Osteoblast (primary cell): ENCODE measurements around the gene DCT. TPM values are rescaled to one million over a fixed set of nuclear protein-coding genes. Genes with fewer than 3 reads are reported as not detected.
"Not testable (repeated sequence)": the region's sequence is repeated elsewhere in the genome, so short reads cannot be mapped to it uniquely, and the experiment has no call there.

Source experiments
- DNase-seq: peaks from one replicate; pipeline ENCODE4 v3.0.0; 2011; ENCODE audit warnings: low spot score, mixed read lengths; ENCODE audit not compliant: insufficient read length; ENCODE audit errors: missing footprints
- H2AFZ ChIP-seq: 2 replicates; pipeline ENCODE4 v1.6.0; 2011; ENCODE audit warnings: mild to moderate bottlenecking, low read length
- H3K27ac ChIP-seq: 2 replicates; pipeline ENCODE4 v1.5.1; 2011; ENCODE audit warnings: mild to moderate bottlenecking, low read depth, low read length, moderate library complexity
- H3K27me3 ChIP-seq: 2 replicates; pipeline ENCODE4 v1.6.0; 2012; ENCODE audit warnings: mild to moderate bottlenecking, control low read depth, inconsistent platforms, low read length, moderate library complexity; ENCODE audit not compliant: insufficient read depth
- H3K36me3 ChIP-seq: 2 replicates; pipeline ENCODE4 v1.5.1; 2011; ENCODE audit warnings: mild to moderate bottlenecking, low read length, control low read depth, moderate library complexity; ENCODE audit not compliant: insufficient read depth
- H3K4me1 ChIP-seq: 2 replicates; pipeline ENCODE4 v1.5.1; 2011; ENCODE audit warnings: mild to moderate bottlenecking, low read length, control low read depth, moderate library complexity; ENCODE audit not compliant: insufficient read depth
- H3K4me2 ChIP-seq: 2 replicates; pipeline ENCODE4 v1.6.0; 2011; ENCODE audit warnings: mild to moderate bottlenecking, low read length; ENCODE audit not compliant: insufficient read depth
- H3K4me3 ChIP-seq: fragments of 200-600 bp; sonication (generic); 3 replicates; pipeline ENCODE4 v1.5.1; 2012; ENCODE audit warnings: mild to moderate bottlenecking, low read length, inconsistent platforms; ENCODE audit not compliant: insufficient read depth
- H3K79me2 ChIP-seq: 2 replicates; pipeline ENCODE4 v1.6.0; 2012; ENCODE audit warnings: mild to moderate bottlenecking, low read length, control low read depth, inconsistent platforms; ENCODE audit not compliant: insufficient read depth
- H3K9me3 ChIP-seq: 2 replicates; pipeline ENCODE4 v1.5.1; 2011; ENCODE audit warnings: low read depth, low read length, control low read depth
- H4K20me1 ChIP-seq: 2 replicates; pipeline ENCODE4 v1.6.0; 2012; ENCODE audit warnings: mild to moderate bottlenecking, low read length, control low read depth; ENCODE audit not compliant: insufficient read depth
- CTCF ChIP-seq: IDR thresholded peaks from 2 replicates; pipeline ENCODE4 v1.5.1; 2011; ENCODE audit warnings: mild to moderate bottlenecking, low read depth, low read length, moderate library complexity; ENCODE audit errors: extremely low read depth
- total RNA-seq: library from RNA; depleted of rRNA; stranded (reverse); fragments of >200 nt; gene quantifications from 2 replicates; pipeline ENCODE4 v1.2.3, GENCODE V29; 2012

Gene DCT
- total RNA-seq, 1 donor, result under 0.01 TPM

DNA sequence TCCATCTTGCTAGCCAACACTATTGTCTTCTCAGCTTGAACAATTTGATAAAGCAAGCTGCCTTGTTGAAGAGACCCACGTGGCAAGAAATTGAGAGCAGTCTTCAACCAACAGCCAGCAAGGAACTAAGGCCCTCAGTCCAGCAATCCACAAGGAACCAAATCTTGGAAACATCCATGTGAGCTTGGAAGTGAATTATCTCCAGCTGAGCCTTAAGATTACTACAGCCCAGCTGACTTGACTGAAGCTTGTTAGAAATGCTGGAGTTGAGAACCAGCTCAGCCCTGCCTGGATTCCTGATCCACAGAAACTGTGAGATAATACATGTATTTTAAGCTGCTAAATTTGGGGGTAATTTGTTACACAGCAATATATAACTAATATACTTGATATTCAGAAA is 26.2 kb upstream of the DCT start:
- no peak for TF ChIP-seq CTCF
- Histone ChIP-seq H3K4me1 (no peaks in the 10 kb centered on the region), H3K9me3 (no peaks in the 10 kb centered on the region), H2AFZ (no peak overlapping the region), H3K79me2 (no peaks in the 10 kb centered on the region), H3K4me3 (no peak overlapping the region), H3K4me2 (no peak overlapping the region), H3K27ac (no peak overlapping the region), H3K27me3 (peaks cover 5% of the 10 kb centered on the region), H4K20me1 (no peaks in the 10 kb centered on the region), H3K36me3 (no peaks in the 10 kb centered on the region)
- DNase-seq, result no peak

- Histone ChIP-seq H3K27me3 (peaks cover 5% of the 10 kb centered on the region), H3K9me3 (no peaks in the 10 kb centered on the region), H3K27ac (no peak overlapping the region), H3K4me2 (no peak overlapping the region), H3K4me1 (no peaks in the 10 kb centered on the region), H3K4me3 (no peak overlapping the region), H2AFZ (no peak overlapping the region), H3K36me3 (no peaks in the 10 kb centered on the region), H3K79me2 (no peaks in the 10 kb centered on the region), H4K20me1 (no peaks in the 10 kb centered on the region)
- no peak for TF ChIP-seq CTCF
- DNase-seq, result no peak
Observed at GRCh38 chr13:94503851-94504250, 24.4 kb upstream of the DCT start.

DNA sequence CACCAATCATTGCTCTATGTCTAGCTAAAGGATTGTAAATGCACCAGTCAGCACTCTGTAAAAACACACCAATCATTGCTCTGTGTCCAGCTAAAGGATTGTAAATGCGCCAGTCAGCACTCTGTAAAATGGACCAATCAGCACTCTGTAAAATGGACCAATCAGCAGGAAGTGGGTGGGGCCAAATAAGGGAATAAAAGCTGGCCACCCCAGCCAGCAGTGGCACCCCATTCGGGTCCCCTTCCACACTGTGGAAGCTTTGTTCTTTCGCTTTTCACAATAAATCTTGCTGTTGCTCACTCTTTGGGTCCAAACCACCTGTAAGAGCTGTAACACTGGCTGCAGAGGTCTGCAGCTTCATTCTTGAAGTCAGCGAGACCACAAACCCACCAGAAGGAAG is 19.3 kb upstream of the DCT start:
- not testable (repeated sequence) for H3K9me3 ChIP-seq, H3K4me3 ChIP-seq, H3K4me1 ChIP-seq, DNase-seq, H3K4me2 ChIP-seq, H3K36me3 ChIP-seq, H3K79me2 ChIP-seq, H3K27ac ChIP-seq, H3K27me3 ChIP-seq, H2AFZ ChIP-seq, H4K20me1 ChIP-seq

GRCh38 chr13:94495806-94496205 is 16.3 kb upstream of the DCT start:
- Histone ChIP-seq H4K20me1 (no peaks in the 10 kb centered on the region), H3K79me2 (no peaks in the 10 kb centered on the region), H2AFZ (no peak overlapping the region), H3K4me2 (no peak overlapping the region), H3K27ac (no peak overlapping the region), H3K9me3 (no peaks in the 10 kb centered on the region), H3K4me3 (no peak overlapping the region), H3K36me3 (no peaks in the 10 kb centered on the region), H3K4me1 (no peaks in the 10 kb centered on the region), H3K27me3 (no peaks in the 10 kb centered on the region)
- DNase-seq, result no peak
- no peak for TF ChIP-seq CTCF

DNA sequence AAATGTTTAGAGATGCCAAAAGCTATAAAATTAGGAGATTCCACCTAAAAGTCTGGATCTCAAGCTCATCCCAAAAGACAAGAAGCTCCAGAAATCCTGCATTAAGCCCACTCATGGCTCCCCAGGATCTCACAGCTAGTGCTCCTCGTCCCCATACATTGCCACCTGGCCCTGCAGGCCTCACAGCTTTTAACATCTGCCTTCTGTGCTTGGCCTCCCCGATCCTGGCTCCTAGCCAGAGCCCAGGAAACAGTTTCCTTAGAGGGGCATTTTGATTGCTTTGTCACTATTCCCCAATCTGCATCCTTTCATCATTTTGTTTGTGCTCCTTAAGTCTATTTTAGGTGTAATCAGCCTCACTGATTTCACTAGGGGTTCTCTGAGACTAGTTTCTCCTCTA is 14.5 kb upstream of the DCT start:
- Histone ChIP-seq H4K20me1 (no peaks in the 10 kb centered on the region), H3K9me3 (no peaks in the 10 kb centered on the region), H3K36me3 (no peaks in the 10 kb centered on the region), H3K4me1 (no peaks in the 10 kb centered on the region), H3K27ac (no peak overlapping the region), H3K79me2 (no peaks in the 10 kb centered on the region), H3K4me3 (no peak overlapping the region), H3K27me3 (no peaks in the 10 kb centered on the region), H2AFZ (no peak overlapping the region), H3K4me2 (no peak overlapping the region)
- DNase-seq, result no peak
- no peak for TF ChIP-seq CTCF
